GM18505 (cell line): Measurements from ENCODE around the gene PTP4A1.
A peak's percentile ranks its signal among the peaks of the same experiment; 100 is the strongest.
"Not testable (repeated sequence)": the region's sequence is repeated elsewhere in the genome, so short reads cannot be mapped to it uniquely, and the experiment has no call there.

Experiments used
- ATAC-seq: cut with Tn5 transposase; IDR thresholded peaks from one replicate; pipeline ENCODE4 v1.9.1; 2021; ENCODE audit not compliant: unreplicated experiment
- POLR2A ChIP-seq: IDR thresholded peaks from 4 replicates; pipeline ENCODE4 v1.6.1; 2011; ENCODE audit warnings: borderline replicate concordance; ENCODE audit not compliant: insufficient read depth, insufficient read length; ENCODE audit errors: extremely low read depth

The PTP4A1 gene

DNA sequence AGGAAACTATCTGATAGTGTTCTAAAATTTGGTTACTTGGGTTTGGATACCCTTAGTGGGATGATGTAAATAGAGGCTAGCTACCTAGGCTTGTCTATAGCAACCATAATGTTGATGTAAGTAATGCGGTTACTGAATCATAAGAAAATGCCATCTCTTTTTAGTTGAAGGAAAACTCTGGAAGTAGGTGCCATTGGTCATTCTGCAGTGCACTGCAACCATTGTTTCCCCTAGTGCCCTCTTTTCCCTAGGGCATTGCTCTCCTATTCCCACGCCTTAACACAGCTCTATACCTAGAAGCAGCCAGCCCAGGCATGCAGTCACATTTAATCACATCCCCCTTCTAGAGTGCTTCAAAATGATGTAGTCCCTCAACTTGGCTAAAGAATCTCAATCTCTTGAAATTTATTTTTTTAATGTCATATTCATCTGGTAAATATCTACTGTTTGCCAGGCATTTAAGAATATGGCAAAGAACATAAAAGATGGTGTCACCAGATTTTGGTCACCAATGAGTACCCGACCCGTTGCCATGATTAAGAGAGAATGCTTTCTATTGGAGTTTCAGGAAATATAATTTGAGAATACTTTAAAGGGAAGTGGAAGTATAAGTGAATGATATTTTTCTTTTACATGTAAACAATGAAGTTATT is 10.4 kb downstream of the PTP4A1 start:
- TF ChIP-seq POLR2A: no peak
- no peak for ATAC-seq

DNA sequence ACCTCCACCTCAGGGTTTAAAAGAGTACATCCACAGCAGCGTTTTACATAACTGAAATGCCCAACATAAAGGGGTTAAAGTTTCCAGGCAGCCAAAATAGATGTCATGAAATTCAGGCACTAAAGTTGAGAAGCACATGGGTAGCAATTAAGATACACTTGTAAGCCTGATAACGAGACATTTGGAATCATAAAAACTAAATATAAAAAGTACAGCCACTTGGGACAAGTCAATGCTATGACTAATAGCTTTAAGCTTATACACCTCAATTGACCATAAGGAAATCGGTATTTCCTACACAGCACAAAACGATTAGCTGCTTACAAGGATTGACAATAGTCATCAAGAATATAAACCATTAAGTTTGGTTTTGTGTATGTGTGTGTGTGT is 11.8 kb downstream of the PTP4A1 start:
- no peak for TF ChIP-seq POLR2A
- no peak for ATAC-seq

DNA sequence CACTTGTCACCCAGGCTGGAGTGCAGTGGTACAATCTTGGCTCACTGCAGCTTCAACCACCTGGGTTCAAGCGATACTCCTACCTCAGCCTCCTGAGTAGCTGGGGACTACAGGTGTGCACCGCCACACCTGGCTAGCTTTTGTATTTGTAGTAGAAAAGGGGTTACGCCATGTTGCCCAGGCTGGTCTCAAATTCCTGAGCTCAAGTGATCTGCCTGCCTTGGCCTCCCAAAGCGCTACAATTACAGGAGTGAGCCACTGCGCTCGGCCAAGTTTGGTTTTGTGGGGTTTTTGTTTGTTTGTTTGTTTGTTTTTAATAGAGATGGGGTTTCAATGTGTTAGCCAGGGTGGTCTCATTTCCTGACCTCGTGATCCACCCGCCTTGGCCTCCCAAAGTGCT is 12.3 kb downstream of the PTP4A1 start:
- ATAC-seq: no peak

DNA sequence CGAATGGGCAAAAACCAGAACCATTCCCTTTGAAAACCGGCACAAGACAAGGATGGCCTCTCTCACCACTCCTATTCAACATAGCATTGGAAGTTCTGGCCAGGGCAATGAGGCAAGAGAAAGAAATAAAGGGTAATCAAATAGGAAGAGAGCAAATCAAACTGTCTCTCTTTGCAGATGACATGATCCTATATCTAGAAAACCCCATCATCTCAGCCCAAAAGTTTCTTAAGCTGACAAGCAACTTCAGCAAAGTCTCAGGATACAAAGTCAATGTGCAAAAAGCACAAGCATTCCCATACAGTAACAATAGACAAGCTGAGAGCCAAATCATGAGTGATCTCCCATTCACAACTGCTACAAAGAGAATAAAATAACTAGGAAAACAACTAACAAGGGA is 13.4 kb downstream of the PTP4A1 start:
- not testable (repeated sequence) for ATAC-seq

More for the DNA sequence above, 12.3 kb downstream of the PTP4A1 start:
- no peak for TF ChIP-seq POLR2A

DNA sequence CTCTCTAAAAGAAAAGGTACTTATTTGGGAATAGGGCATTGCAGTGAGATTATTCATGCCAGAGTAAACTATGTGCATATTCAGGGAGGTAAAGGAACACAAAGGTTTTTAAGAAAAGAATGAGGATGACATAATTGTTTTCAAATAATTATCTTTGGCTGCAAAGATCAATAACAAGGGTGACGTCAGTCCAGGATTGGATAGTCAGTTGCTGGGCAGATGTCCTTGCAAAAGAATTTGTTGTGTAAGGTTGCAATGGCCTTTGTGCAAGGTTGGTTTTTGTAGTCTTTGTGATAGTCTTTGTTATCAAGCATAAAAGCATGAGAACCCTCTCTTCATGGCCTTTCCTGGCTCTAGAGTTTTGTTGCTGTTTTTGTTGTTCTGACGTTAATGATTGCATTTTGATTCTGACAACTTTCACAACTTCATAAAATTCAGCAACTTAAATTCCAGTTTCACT is 17.7 kb downstream of the PTP4A1 start:
- no peak for ATAC-seq

DNA sequence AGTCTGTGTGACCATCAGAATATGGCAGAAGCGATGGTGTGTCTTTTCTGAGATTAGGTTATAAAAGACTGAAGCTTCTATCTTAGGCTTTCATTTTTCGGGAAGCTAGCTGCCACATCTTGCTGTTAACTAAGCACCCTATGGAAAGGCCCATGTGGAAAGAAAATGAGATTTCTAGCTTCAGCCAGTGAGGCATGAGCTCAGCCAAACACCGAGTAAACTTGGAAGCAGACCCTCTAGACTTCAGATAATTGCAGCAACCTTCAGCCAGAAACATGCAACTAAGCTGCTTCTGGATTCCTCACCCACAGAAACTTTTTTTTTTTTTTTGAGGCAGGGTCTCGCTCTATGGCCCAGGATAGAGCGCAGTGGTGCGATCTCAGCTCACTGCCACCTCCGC is 20.6 kb downstream of the PTP4A1 start:
- ATAC-seq: no peak
- TF ChIP-seq POLR2A: no peak

More for the DNA sequence above, 17.7 kb downstream of the PTP4A1 start:
- TF ChIP-seq POLR2A: no peak

DNA sequence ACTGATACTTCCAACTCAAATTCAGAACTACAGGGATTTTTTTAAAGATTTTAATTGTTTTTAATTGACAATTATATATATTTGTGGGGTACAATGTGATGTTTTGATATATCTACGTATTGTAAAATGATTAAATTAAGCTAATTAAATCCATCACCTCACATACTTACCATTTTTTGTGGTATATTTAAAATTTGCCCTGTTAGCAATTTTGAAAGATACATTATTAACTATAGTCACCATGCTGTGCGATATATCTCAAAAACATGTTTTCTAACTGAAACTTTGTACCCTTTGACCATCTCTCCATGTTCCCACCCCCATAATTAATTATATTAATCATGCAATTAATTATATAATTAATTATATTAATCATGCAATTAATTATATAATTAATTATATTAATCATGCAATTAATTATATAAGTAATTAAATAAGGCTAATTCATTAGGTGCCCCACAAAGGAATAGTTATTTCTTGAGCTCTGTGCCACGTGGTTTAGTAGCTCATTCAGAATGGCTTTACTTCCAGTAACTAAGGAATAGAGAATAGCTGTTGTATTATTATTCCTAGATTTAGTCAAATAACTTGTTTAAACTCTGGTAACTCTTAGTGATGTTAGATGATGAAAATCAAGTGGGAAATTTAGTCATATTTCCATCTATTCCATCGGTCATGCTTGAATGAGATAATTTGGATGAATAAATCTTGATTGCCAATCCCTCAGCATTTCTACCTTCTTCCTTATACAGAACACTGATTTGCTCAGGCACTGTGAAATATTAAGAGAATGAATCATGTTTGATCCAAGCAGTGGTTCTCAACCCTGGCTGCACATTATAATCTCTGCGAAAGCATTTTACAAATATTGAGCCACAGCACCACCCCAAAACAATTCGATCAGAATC is 25.1 kb downstream of the PTP4A1 start:
- no peak for ATAC-seq
- TF ChIP-seq POLR2A: no peak

DNA sequence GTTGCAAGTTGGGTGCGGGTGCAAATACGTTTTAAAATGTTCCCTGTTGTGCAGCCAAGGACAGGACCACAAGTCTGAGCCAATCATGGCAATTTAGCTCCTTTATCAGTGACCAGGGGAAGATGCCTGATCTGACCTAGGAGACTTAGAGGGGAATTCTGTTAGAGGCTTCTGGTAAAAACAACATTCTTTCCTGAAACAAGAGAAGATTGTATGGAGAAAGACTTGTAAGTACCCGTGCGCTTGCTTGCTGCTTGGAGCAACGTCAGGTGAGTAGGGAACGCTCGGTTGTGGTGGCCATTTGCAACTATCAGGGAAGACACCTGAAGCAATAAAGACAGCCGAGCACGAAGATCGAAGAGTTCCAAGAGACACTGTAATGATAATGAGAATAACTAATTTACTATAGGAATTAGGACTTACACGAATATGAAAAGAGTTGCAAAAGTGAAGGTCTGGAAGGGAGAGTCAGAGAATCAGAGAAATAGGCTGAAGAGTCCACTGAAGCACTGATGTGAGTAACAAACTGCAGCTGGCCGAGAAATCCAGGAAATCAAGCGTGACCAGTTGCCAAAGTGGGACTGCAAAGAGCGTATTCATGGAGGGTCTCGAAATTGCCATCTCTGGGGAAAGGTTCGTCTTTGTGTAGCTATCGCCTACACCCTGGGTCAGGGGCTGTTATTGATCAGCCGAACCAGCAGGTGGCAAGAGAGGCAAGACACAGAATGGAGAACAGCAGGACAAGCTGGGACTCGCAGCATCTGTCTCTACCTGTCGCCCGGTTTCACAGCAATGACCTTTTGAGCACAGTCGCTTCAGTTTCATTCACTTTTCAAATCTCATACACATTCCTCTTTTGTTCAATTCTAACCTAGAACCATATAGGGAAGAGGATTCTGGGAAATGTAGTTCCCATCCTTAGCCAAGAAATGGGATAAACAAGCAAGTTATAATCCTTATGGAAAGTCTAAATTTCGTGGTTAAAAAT is 26.1 kb downstream of the PTP4A1 start:
- TF ChIP-seq POLR2A: peak; percentile 20
- ATAC-seq: peak; percentile 100

DNA sequence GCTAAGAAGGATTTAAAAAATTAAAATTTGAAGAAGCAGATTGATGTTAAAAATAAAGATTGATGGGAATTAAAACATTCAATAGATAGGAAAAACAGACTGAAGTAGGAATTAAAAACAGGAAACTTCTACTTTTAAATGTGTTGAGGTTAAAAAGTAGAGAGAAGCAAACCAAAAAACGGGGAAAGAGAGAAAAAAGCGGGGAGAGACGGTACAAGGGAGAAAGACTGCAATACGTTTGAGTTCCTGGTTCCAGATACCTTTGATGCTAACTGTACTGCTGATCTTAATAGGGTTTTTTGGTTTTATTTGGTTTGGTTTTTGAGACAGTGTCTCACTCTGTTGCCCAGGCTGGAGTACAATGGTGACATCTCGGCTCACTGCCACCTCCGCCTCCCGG is 27.0 kb downstream of the PTP4A1 start:
- no peak for ATAC-seq
- no peak for TF ChIP-seq POLR2A

DNA sequence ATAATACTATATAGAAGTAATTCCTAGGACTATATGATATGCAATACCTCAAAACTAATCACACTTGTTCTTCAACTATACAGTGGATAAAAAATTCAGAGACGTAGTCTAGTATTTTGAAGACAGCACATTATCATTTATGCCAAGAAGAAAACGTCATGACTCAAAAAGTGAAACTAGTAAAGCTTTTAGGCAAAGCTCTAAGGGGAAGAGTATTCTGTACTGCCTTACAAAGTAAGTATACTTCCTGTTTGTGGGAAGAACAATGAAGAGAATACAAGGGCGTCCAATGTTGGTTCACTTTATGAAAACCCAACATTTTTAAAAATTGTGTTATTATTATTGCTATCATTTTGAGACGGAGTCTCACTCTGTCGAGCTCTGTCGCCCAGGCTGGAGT is 27.9 kb downstream of the PTP4A1 start:
- ATAC-seq: no peak
- no peak for TF ChIP-seq POLR2A

DNA sequence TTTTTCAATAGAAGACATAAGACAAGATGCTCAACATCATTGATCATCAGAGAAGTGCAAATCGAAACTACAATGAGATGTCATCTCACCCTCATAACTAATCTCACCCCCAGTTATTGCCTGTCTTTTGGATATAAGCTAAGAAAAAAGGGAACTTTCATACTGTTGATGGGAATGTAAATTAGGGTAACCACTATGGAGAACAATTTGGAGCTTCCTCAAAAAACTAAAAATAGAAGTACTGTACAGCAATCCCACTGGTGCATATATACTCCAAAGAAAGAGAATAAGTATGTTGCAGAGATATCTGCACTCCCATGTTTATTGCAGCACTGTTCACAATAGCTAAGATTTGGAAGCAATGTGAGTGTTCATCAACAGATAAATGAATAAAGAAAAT is 37.0 kb downstream of the PTP4A1 start:
- ATAC-seq: no peak
- TF ChIP-seq POLR2A: no peak

DNA sequence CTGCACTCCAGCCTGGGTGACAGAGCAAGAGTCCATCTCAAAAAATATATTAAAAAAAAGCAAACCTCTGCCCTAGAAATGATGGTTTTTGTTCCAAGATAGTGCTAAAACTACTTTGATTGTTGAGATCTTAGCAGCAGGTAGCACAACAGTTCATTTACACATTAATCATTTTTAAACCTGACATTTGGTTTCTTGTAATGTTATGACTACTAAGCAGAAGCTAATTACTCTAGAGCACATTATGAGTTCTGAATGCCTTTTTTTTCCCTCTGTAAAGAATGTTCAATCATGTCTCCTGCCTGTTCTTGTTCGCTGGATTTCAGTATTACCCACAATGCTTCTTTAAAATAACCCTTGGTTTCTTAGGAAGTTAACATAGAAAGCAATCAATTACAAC is 38.7 kb downstream of the PTP4A1 start:
- no peak for TF ChIP-seq POLR2A
- ATAC-seq: no peak

DNA sequence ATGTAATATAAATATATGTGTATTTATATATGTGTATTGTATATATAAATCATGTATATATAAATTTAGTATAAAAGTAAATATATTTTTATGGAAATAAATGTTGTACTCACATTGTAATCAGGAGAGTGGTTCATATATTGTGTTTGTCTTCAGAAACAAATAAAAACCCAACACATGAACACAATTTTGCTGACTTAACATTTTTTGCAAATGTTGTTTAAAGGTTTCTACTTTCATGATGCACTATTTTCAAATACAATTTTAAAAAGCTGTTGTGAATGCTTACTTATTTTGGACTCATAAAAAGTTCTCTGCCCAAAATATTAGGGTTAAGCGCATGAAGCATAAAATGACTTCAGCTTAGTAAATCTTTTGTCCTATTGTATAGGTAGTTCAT is 39.3 kb downstream of the PTP4A1 start:
- no peak for TF ChIP-seq POLR2A
- no peak for ATAC-seq
